Neural progenitor cell (in vitro differentiated cells): Measurements from ENCODE around the gene SH3TC1. TPM values are rescaled to one million over a fixed set of nuclear protein-coding genes. Genes with fewer than 3 reads are reported as not detected.

ENCODE experiments used
- DNase-seq: peaks from one replicate; pipeline ENCODE4 v3.0.0-alpha.2; 2016; ENCODE audit warnings: low spot score
- H2AFZ ChIP-seq: fragments of 200-600 bp; sonication (generic); replicated peaks from 2 replicates; pipeline ENCODE4 v1.6.1; 2016; ENCODE audit warnings: antibody characterized with exemption
- H3F3A ChIP-seq: fragments of 200-600 bp; sonication (generic); 2 replicates; pipeline ENCODE4 v1.6.1; 2016; ENCODE audit warnings: antibody characterized with exemption, low read depth
- H3K27ac ChIP-seq: fragments of 200-600 bp; sonication (generic); 2 replicates; pipeline ENCODE4 v1.5.1; 2016; ENCODE audit warnings: mild to moderate bottlenecking
- H3K27me3 ChIP-seq: fragments of 200-600 bp; sonication (generic); 2 replicates; pipeline ENCODE4 v1.6.1; 2016; ENCODE audit warnings: mild to moderate bottlenecking, moderate library complexity
- H3K36me3 ChIP-seq: fragments of 200-600 bp; sonication (generic); 2 replicates; pipeline ENCODE4 v1.5.1; 2016
- H3K4me1 ChIP-seq: fragments of 200-600 bp; sonication (generic); 2 replicates; pipeline ENCODE4 v1.6.1; 2016; ENCODE audit warnings: mixed run types
- H3K4me2 ChIP-seq: fragments of 200-600 bp; sonication (generic); 2 replicates; pipeline ENCODE4 v1.6.1; 2016
- H3K4me3 ChIP-seq: fragments of 200-600 bp; sonication (generic); 2 replicates; pipeline ENCODE4 v1.5.1; 2016
- H3K79me2 ChIP-seq: fragments of 200-600 bp; sonication (generic); 2 replicates; pipeline ENCODE4 v1.6.1; 2016; ENCODE audit warnings: low read depth
- H3K9ac ChIP-seq: fragments of 200-600 bp; sonication (generic); 2 replicates; pipeline ENCODE4 v1.6.1; 2016
- H3K9me3 ChIP-seq: fragments of 200-600 bp; sonication (generic); 2 replicates; pipeline ENCODE4 v1.5.1; 2016; ENCODE audit warnings: low read depth
- H4K20me1 ChIP-seq: fragments of 200-600 bp; sonication (generic); 2 replicates; pipeline ENCODE4 v1.6.1; 2016; ENCODE audit warnings: low read depth
- H3K27ac Mint-ChIP-seq: 3 replicates; pipeline ENCODE4 v1.8.0; 2021; ENCODE audit warnings: mixed read lengths
- H3K27me3 Mint-ChIP-seq: 2 replicates; pipeline ENCODE4 v1.8.0; 2022; ENCODE audit warnings: low read depth, mild to moderate bottlenecking, inconsistent platforms, moderate library complexity, mixed read lengths; ENCODE audit not compliant: insufficient read depth
- H3K36me3 Mint-ChIP-seq: 3 replicates; pipeline ENCODE4 v1.8.0; 2021; ENCODE audit warnings: mixed read lengths
- H3K4me1 Mint-ChIP-seq: 3 replicates; pipeline ENCODE4 v1.8.0; 2021; ENCODE audit warnings: mixed read lengths
- H3K4me3 Mint-ChIP-seq: 3 replicates; pipeline ENCODE4 v1.8.0; 2021; ENCODE audit warnings: mild to moderate bottlenecking, moderate library complexity, mixed read lengths
- H3K9me3 Mint-ChIP-seq: 3 replicates; pipeline ENCODE4 v1.8.0; 2020; ENCODE audit warnings: mixed read lengths
- CTCF ChIP-seq: fragments of 200-600 bp; sonication (generic); IDR thresholded peaks from 2 replicates; pipeline ENCODE4 v1.5.1; 2017; ENCODE audit warnings: antibody characterized with exemption, mild to moderate bottlenecking
- EZH2 ChIP-seq: fragments of 200-600 bp; sonication (generic); IDR thresholded peaks from 2 replicates; pipeline ENCODE4 v1.6.1; 2017; ENCODE audit warnings: antibody characterized with exemption, mild to moderate bottlenecking, moderate library complexity
- EZH2phosphoT487 ChIP-seq: fragments of 200-600 bp; sonication (generic); IDR thresholded peaks from 2 replicates; pipeline ENCODE4 v1.6.1; 2017; ENCODE audit warnings: antibody characterized with exemption
- total RNA-seq: library from RNA; depleted of rRNA; stranded (reverse); fragments of >200 nt; gene quantifications from 2 replicates; pipeline ENCODE4 v1.2.3, GENCODE V29; 2015; ENCODE audit warnings: low replicate concordance

The SH3TC1 gene
- total RNA-seq, 1 donor from 2014 or later: 0.22 TPM

GRCh38 chr4:8216443-8217245, 17.6 kb downstream of the SH3TC1 start:
- Mint-ChIP-seq H3K27me3 (peaks cover 4% of the 10 kb centered on the region), H3K36me3 (no peaks in the 10 kb centered on the region), H3K4me1 (peaks cover 17% of the 10 kb centered on the region), H3K27ac (no peak overlapping the region), H3K9me3 (no peaks in the 10 kb centered on the region), H3K4me3 (no peak overlapping the region)
- no peak overlapping the region for H2AFZ ChIP-seq
- no peaks in the 10 kb centered on the region for H3K36me3 ChIP-seq
- no peaks in the 10 kb centered on the region for H3K4me1 ChIP-seq
- no peak for TF ChIP-seq CTCF
- no peak for TF ChIP-seq EZH2
- no peak for TF ChIP-seq EZH2phosphoT487
- no peak overlapping the region for H3K4me2 ChIP-seq
- no peaks in the 10 kb centered on the region for H3K79me2 ChIP-seq
- no peaks in the 10 kb centered on the region for H3F3A ChIP-seq
- DNase-seq: no peak
- no peak overlapping the region for H3K9ac ChIP-seq
- no peak overlapping the region for H3K4me3 ChIP-seq
- no peaks in the 10 kb centered on the region for H3K27me3 ChIP-seq
- no peaks in the 10 kb centered on the region for H3K9me3 ChIP-seq
- no peak overlapping the region for H3K27ac ChIP-seq
- H4K20me1 ChIP-seq: no peaks in the 10 kb centered on the region

GRCh38 chr4:8217246-8217511, 18.1 kb downstream of the SH3TC1 start:
- H3K4me3 ChIP-seq: no peak overlapping the region
- H3K9me3 ChIP-seq: no peaks in the 10 kb centered on the region
- DNase-seq: no peak
- H3F3A ChIP-seq: no peaks in the 10 kb centered on the region
- H3K36me3 Mint-ChIP-seq: no peaks in the 10 kb centered on the region
- peaks cover 4% of the 10 kb centered on the region for H3K27me3 Mint-ChIP-seq
- no peak overlapping the region for H2AFZ ChIP-seq
- no peak for TF ChIP-seq EZH2phosphoT487
- TF ChIP-seq CTCF: no peak
- TF ChIP-seq EZH2: no peak
- no peak overlapping the region for H3K9ac ChIP-seq
- no peak overlapping the region for H3K4me3 Mint-ChIP-seq
- no peak overlapping the region for H3K4me2 ChIP-seq
- H4K20me1 ChIP-seq: no peaks in the 10 kb centered on the region
- H3K27me3 ChIP-seq: no peaks in the 10 kb centered on the region
- H3K4me1 ChIP-seq: no peaks in the 10 kb centered on the region
- peaks cover 17% of the 10 kb centered on the region for H3K4me1 Mint-ChIP-seq
- no peak overlapping the region for H3K27ac ChIP-seq
- H3K79me2 ChIP-seq: no peaks in the 10 kb centered on the region
- no peaks in the 10 kb centered on the region for H3K36me3 ChIP-seq
- no peak overlapping the region for H3K27ac Mint-ChIP-seq
- H3K9me3 Mint-ChIP-seq: no peaks in the 10 kb centered on the region

- Histone ChIP-seq H3K79me2 (no peaks in the 10 kb centered on the region), H3K9ac (no peak overlapping the region), H3K9me3 (no peaks in the 10 kb centered on the region), H3F3A (no peaks in the 10 kb centered on the region), H3K4me2 (no peak overlapping the region), H2AFZ (no peak overlapping the region), H3K4me3 (no peak overlapping the region), H3K4me1 (no peaks in the 10 kb centered on the region), H3K36me3 (no peaks in the 10 kb centered on the region), H3K27me3 (no peaks in the 10 kb centered on the region), H3K27ac (no peak overlapping the region), H4K20me1 (no peaks in the 10 kb centered on the region)
- Mint-ChIP-seq H3K27me3 (peaks cover 4% of the 10 kb centered on the region), H3K4me1 (peaks cover 20% of the 10 kb centered on the region), H3K9me3 (no peaks in the 10 kb centered on the region), H3K4me3 (no peak overlapping the region), H3K27ac (no peak overlapping the region), H3K36me3 (no peaks in the 10 kb centered on the region)
- no peak for DNase-seq
- no peak for TF ChIP-seq CTCF
- TF ChIP-seq EZH2phosphoT487: no peak
- no peak for TF ChIP-seq EZH2
Measured at GRCh38 chr4:8217871-8218270, 18.8 kb downstream of the SH3TC1 start.
